ENCODE results near the gene PRM1. TPM values are rescaled to one million over a fixed set of nuclear protein-coding genes. Genes with fewer than 3 reads are reported as not detected.

The PRM1 gene
- total RNA-seq, 1 donor from 2014 or later, result not detected

DNA sequence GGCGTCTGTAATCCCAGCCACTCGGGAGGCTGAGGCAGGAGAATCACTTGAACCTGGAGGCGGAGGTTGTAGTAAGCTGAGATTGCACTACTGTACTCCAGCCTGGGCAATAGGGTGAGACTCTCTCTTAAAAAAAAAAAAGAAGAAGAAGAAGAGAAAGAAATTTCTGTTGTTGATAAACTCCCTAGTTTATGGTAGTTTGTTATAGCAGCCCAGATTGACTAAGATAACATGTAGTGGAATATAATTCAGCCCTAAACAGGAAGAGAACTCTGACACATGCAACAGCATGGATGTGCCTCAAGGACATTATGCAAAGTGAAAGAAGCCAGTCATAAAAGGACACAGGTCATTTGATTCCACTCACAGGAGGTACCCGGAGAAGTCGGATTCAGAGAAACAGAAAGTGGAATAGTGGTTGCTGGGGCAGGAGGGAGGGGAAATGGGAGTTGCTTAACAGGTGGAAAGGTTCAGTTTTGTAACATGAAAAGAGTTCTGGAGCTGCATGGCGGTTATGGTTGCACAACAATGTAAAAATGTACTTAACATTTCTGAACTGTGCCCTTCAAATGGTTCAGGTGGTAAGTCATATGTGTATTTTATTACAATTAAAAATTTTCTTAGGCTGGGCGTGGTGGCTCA lies 26.0 kb upstream of the PRM1 start:
- no peaks in the 10 kb centered on the region for H3K27me3 ChIP-seq (ENCODE audit: control insufficient read depth, insufficient read depth, low read length)
- FAIRE-seq (no peak), DNase-seq (ENCODE audit: low read depth) (peak; percentile 11)
- no peak overlapping the region for H3K4me3 ChIP-seq (ENCODE audit: low read depth, low read length)
- H3K36me3 ChIP-seq (ENCODE audit: control insufficient read depth, insufficient read depth, low read length), result no peaks in the 10 kb centered on the region
- TF ChIP-seq, protein P1, sequence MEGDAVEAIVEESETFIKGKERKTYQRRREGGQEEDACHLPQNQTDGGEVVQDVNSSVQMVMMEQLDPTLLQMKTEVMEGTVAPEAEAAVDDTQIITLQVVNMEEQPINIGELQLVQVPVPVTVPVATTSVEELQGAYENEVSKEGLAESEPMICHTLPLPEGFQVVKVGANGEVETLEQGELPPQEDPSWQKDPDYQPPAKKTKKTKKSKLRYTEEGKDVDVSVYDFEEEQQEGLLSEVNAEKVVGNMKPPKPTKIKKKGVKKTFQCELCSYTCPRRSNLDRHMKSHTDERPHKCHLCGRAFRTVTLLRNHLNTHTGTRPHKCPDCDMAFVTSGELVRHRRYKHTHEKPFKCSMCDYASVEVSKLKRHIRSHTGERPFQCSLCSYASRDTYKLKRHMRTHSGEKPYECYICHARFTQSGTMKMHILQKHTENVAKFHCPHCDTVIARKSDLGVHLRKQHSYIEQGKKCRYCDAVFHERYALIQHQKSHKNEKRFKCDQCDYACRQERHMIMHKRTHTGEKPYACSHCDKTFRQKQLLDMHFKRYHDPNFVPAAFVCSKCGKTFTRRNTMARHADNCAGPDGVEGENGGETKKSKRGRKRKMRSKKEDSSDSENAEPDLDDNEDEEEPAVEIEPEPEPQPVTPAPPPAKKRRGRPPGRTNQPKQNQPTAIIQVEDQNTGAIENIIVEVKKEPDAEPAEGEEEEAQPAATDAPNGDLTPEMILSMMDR (IDR thresholded peaks at IDR 0.05; ENCODE audit: insufficient read depth, low read length, severe bottlenecking), result no peak

DNA sequence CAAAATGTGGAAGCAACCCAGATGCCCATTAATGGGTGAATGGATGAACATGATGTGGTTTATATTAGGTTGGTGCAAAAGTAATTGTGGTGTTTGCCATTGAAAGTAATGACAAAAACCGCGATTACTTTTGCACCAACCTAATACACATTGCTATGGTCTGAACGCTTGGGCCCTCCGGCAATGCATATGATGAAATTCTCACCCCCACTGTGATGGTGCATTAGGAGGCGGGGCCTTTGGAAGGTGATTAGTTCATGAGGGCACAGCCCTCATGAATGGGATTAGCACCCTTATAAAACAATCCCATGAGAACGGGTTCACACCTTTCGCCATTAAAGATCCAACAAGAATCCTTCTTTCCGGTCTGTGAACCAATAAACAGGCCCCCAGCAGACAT lies 25.3 kb upstream of the PRM1 start:
- Histone ChIP-seq H3K27me3 (ENCODE audit: control insufficient read depth, insufficient read depth, low read length) (no peaks in the 10 kb centered on the region), H3K4me3 (ENCODE audit: low read depth, low read length) (no peak overlapping the region), H3K36me3 (ENCODE audit: control insufficient read depth, insufficient read depth, low read length) (no peaks in the 10 kb centered on the region)
- no peak for DNase-seq (ENCODE audit: low read depth)
- TF ChIP-seq, protein P1 (IDR thresholded peaks at IDR 0.05; ENCODE audit: insufficient read depth, low read length, severe bottlenecking), result no peak
- FAIRE-seq, result no peak

DNA sequence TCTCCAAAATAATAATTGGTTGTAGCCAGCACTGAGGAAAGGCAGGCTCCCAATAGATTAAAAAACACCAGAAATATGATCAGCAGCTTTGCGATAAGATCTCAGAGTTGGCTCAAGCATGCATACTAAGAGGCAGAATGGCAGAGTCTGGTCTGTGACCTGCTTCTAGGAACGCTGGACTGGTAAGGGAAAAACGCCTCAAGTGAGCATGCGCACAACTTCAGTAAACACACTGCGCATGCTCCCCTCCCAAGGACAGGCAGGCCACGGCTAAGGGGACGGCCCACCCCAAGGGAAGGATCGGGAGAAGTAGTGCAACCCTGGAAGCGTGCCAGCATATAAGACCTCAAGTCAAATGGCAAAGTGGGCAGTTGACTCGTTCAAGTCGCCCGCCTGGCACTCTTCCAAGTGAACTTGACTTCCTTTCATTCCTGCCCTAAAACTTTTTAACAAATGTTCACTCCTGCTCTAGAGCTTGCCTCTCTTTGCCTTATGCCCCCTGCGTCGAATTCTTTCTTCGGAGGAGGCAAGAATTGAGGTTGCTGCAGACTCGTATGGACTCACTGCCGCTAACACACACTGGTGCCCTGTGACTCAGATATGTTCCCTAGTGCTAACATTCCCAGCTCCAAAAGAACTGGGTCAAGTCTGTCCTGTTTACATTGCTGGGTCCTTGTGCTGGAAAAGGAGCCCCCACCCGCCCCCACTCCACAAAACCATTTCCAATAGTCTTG lies 22.4 kb upstream of the PRM1 start:
- TF ChIP-seq, protein P1 (IDR thresholded peaks at IDR 0.05; ENCODE audit: insufficient read depth, low read length, severe bottlenecking), result no peak
- no peaks in the 10 kb centered on the region for H3K36me3 ChIP-seq (ENCODE audit: control insufficient read depth, insufficient read depth, low read length)
- DNase-seq (ENCODE audit: low read depth), result peak; percentile 67
- no peaks in the 10 kb centered on the region for H3K27me3 ChIP-seq (ENCODE audit: control insufficient read depth, insufficient read depth, low read length)
- no peak for FAIRE-seq
- peak overlapping the region; percentile 15 for H3K4me3 ChIP-seq (ENCODE audit: low read depth, low read length)

DNA sequence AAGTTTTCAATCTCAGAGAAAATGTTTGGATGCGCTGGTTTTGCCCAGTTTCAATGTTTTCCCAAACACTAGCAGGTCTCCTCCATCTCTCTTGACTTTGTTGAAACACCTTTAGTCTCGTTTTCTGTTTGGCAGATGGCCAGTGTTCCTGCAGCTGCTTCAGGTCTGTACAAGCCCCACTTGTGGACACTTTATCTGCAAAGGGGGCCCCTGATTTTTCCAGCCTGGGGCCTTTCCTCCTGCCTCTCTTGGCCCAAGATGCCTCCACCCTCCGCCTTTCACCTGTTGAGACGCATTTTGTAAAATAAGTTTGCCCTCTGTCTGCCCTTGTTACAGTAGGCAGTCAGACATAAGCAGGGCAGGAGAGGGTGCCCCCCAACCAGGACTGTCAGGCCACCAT lies 21.8 kb upstream of the PRM1 start:
- FAIRE-seq (no peak), DNase-seq (ENCODE audit: low read depth) (peak; percentile 51)
- TF ChIP-seq, protein P1 (IDR thresholded peaks at IDR 0.05; ENCODE audit: insufficient read depth, low read length, severe bottlenecking), result no peak

DNA sequence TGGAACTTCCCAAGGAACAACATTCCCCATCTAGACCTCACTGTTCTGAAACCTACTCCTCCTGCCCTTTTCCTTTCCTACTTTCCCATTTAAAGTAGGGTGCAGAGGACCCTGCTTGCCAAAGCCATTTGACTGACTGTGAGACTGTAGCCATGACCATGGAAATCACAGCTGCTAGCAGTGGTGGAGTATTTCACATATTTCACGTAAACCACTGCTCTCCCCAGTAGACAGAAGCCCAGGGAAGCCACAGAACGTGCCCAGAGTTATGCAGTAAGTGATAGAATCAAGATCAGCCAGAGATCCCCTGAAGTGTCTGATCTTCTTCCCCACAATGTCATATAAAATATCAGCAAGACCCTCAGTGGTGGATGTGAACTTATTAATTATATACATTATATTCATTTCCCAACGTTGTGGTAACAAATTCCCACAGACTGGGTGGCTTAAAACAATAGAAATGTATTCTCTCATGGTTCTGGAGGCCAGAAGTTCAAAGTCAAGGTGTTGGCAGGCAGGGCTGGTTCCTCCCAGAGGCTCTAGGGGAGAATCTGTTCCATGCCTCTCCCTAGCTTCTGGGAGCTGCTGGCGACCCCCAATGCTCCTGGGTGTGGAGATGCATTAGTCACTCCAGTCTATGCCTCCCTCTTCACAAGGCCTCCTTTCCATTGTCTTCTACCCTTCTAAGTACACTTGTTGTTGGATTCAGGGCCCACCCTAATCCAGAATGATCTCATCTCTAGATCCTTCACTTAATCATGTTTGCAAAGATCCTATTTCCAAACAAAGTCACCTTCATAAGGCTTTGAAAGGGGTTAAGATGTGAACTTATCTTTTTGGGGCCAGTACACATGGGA lies 20.7 kb upstream of the PRM1 start:
- Histone ChIP-seq H3K36me3 (ENCODE audit: control insufficient read depth, insufficient read depth, low read length) (no peaks in the 10 kb centered on the region), H3K4me3 (ENCODE audit: low read depth, low read length) (no peak overlapping the region), H3K27me3 (ENCODE audit: control insufficient read depth, insufficient read depth, low read length) (no peaks in the 10 kb centered on the region)
- FAIRE-seq, result no peak
- TF ChIP-seq, protein P1 (IDR thresholded peaks at IDR 0.05; ENCODE audit: insufficient read depth, low read length, severe bottlenecking), result no peak
- DNase-seq (ENCODE audit: low read depth), result no peak

More for the DNA sequence above, 21.8 kb upstream of the PRM1 start:
- Histone ChIP-seq H3K36me3 (ENCODE audit: control insufficient read depth, insufficient read depth, low read length) (no peaks in the 10 kb centered on the region), H3K27me3 (ENCODE audit: control insufficient read depth, insufficient read depth, low read length) (no peaks in the 10 kb centered on the region), H3K4me3 (ENCODE audit: low read depth, low read length) (no peak overlapping the region)

All from bronchial epithelial cell (primary cell).